GM12878 (cell line): Measurements from ENCODE around the gene COL23A1. TPM values are rescaled to one million over a fixed set of nuclear protein-coding genes. Genes with fewer than 3 reads are reported as not detected.
A peak's percentile ranks its signal among the peaks of the same experiment; 100 is the strongest.

Source experiments
- ATAC-seq: fragments of 200-7000 bp; cut with Tn5 transposase; 3 replicates; pipeline ENCODE4 v1.9.1; 2020; ENCODE audit warnings: mild to moderate bottlenecking, moderate library complexity
- BruUV-seq: library from RNA; stranded (reverse); fragments of 400-500 nt; replicated peaks from 2 replicates; lab custom pipeline; 2021; lab: Mats Ljungman, UMichigan
- CTCF ChIA-PET: fragments of 300-600 bp; sonication (Branson Sonifier 250); formaldehyde crosslinking; extraction: SDS; loops from one replicate; lab custom pipeline; 2021; ENCODE audit warnings: inconsistent platforms; lab: Yijun Ruan, JAX
- POLR2A ChIA-PET: fragments of 350-600 bp; formaldehyde crosslinking; extraction: SDS; loops from one replicate; lab custom pipeline; 2021; ENCODE audit warnings: inconsistent platforms; lab: Charles Lee
- RAD21 ChIA-PET: fragments of 300-600 bp; sonication (Branson Sonifier 250); formaldehyde crosslinking; loops from one replicate; lab custom pipeline; 2023; ENCODE audit warnings: antibody characterized with exemption; ENCODE audit not compliant: unreplicated experiment; lab: Charles Lee
- SMC1A ChIA-PET: fragments of 300-600 bp; sonication (Branson Sonifier 250); formaldehyde crosslinking; loops from one replicate; lab custom pipeline; 2023; ENCODE audit not compliant: unreplicated experiment, uncharacterized antibody; lab: Charles Lee
- DNase-seq: peaks from one replicate; pipeline ENCODE4 v3.0.0-alpha.2; 2011; ENCODE audit warnings: low read depth, low spot score
- FAIRE-seq: peaks from 3 replicates; lab custom pipeline; 2011; peaks lifted over from hg19 to GRCh38; lab: Jason Lieb, UNC
- H2AFZ ChIP-seq: 2 replicates; pipeline ENCODE4 v1.6.0; 2011; ENCODE audit warnings: low read depth, low read length, control low read depth; ENCODE audit not compliant: control insufficient read depth
- H3K27ac ChIP-seq: 2 replicates; pipeline ENCODE4 v1.5.1; 2011; ENCODE audit warnings: control low read depth; ENCODE audit not compliant: control insufficient read depth, insufficient read depth
- H3K27me3 ChIP-seq, 2 experiments: replicated peaks in 1 of 2; 2 replicates each; pipeline versions ENCODE4 v1.6.0 to v1.6.1; 2011; ENCODE audit warnings: low read length in 1 of 2; ENCODE audit not compliant: control insufficient read depth in 2 of 2, insufficient read depth in 2 of 2
- H3K36me3 ChIP-seq, 2 experiments: 2 replicates each; pipeline ENCODE4 v1.5.1; 2011; ENCODE audit warnings: low read length in 1 of 2; ENCODE audit not compliant: control insufficient read depth in 2 of 2, insufficient read depth in 2 of 2
- H3K4me1 ChIP-seq: 2 replicates; pipeline ENCODE4 v1.6.1; 2011; ENCODE audit warnings: mild to moderate bottlenecking, low read length, moderate library complexity, mixed read lengths; ENCODE audit not compliant: control insufficient read depth, insufficient read depth
- H3K4me2 ChIP-seq: 2 replicates; pipeline ENCODE4 v1.6.0; 2011; ENCODE audit warnings: control low read depth; ENCODE audit not compliant: control insufficient read depth, insufficient read depth
- H3K4me3 ChIP-seq: fragments of 200-600 bp; sonication (generic); 2 replicates; pipeline ENCODE4 v1.5.1; 2016
- H3K79me2 ChIP-seq: 2 replicates; pipeline ENCODE4 v1.6.0; 2011; ENCODE audit warnings: low read length; ENCODE audit not compliant: control insufficient read depth, insufficient read depth
- H3K9ac ChIP-seq: 2 replicates; pipeline ENCODE4 v1.8.0; 2011; ENCODE audit warnings: low read length, control low read depth, mixed read lengths; ENCODE audit not compliant: control insufficient read depth, insufficient read depth
- H3K9me3 ChIP-seq: replicated peaks from 3 replicates; pipeline ENCODE4 v1.5.1; 2011; ENCODE audit warnings: mild to moderate bottlenecking, low read length; ENCODE audit not compliant: control insufficient read depth, insufficient read depth
- H4K20me1 ChIP-seq: 2 replicates; pipeline ENCODE4 v1.6.0; 2011; ENCODE audit not compliant: control insufficient read depth, insufficient read depth
- CEBPB ChIP-seq, 2 experiments: fragments of 150-350 bp in 1 of 2; IDR thresholded peaks; 2 replicates each; pipeline ENCODE4 v1.6.1; 2012 to 2014; ENCODE audit warnings: low read depth in 2 of 2, low read length in 2 of 2, borderline replicate concordance in 1 of 2, inconsistent platforms in 1 of 2
- CHD4 ChIP-seq: fragments of 200-600 bp; sonication (generic); IDR thresholded peaks from 2 replicates; pipeline ENCODE4 v1.6.1; 2016; ENCODE audit warnings: mild to moderate bottlenecking
- EED ChIP-seq: sonication (generic); IDR thresholded peaks from 2 replicates; pipeline ENCODE4 v1.6.1; 2016; ENCODE audit warnings: antibody characterized with exemption, low read depth
- EP300 ChIP-seq, 2 experiments: fragments of 150-350 bp in 1 of 2; IDR thresholded peaks; 2 replicates each; pipeline ENCODE4 v1.6.1; 2011 to 2012; ENCODE audit warnings: low read depth in 2 of 2, low read length in 2 of 2, borderline replicate concordance in 1 of 2, improper control_type of control experiment in 1 of 2, inconsistent platforms in 1 of 2; ENCODE audit not compliant: control insufficient read depth in 1 of 2
- SMAD5 ChIP-seq: IDR thresholded peaks from 2 replicates; pipeline ENCODE4 v1.6.1; 2016; ENCODE audit warnings: antibody characterized with exemption, low read depth
- WGBS: methylation state at CpG from one replicate; pipeline ENCODE4 v1.1.6; 2016; ENCODE audit warnings: low lambda C conversion rate; ENCODE audit not compliant: insufficient replicate concordance, insufficient coverage; ENCODE audit errors: missing lambda C conversion rate; 5-methylcytosine and 5-hydroxymethylcytosine counted together
- in situ Hi-C: fragments of 300-500 bp; cut with MboI; formaldehyde crosslinking; loops from 9 replicates; pipeline ENCODE4 v1.14.3; 2018; ENCODE audit warnings: mixed read lengths
- intact Hi-C: fragments of 100-400 bp; cut with micrococcal nuclease; formaldehyde crosslinking; loops from one replicate; pipeline ENCODE4 v1.14.2; 2022; ENCODE audit not compliant: unreplicated experiment
- polyA plus RNA-seq, 11 experiments: library from polyadenylated mRNA; depleted of rRNA in 4 of 11; unstranded in 6 of 11; stranded (reverse) in 5 of 11; fragments of >200 nt; fragmentation: Nextera tagmentation in 4 of 11; fragmentation: Illumina TruSeq in 1 of 11; extraction: Ambion mirVana in 4 of 11; extraction: Trizol in 1 of 11; gene quantifications; 1 replicate in 1 of 11; 2 replicates in 10 of 11; pipeline versions ENCODE4 v1.2.1 to v1.2.3, GENCODE V29; 2011 to 2016; ENCODE audit warnings: inconsistent platforms in 2 of 11, missing spikeins in 2 of 11, low read depth in 1 of 11
- total RNA-seq, 4 experiments: library from RNA; depleted of rRNA in 3 of 4; stranded (reverse); fragments of >200 nt in 3 of 4; fragmentation: Illumina TruSeq in 1 of 4; extraction: Trizol in 1 of 4; gene quantifications; 2 replicates each; pipeline versions ENCODE4 v1.2.1 to v1.2.3, GENCODE V29; 2013 to 2021

COL23A1 gene
- total and polyA plus RNA-seq, 10 of the 15 experiments (the other 5 are each of a cell fraction or from before 2014, with no cell fraction given) = 0.03 to 0.83 (median 0.09) TPM; not detected in 5

DNA sequence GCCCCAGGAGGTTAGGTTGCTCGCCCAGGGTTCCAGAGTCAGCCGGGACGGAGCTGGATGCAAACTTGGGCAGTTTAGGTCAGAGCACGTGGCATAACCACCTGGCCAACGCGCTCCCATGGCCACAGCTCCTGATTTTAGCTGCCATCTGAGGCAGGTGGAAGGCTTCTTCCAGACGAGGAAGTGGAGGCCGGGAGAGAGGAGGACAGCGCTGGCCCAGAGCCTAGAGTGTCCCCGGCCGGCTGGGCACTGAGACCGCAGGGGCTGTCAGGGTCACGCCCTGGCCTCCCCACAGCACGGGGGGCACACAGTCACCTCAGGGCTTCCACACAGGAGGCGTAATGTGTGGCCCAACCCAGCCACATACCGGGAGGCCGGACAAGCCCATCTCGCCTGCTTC is 341.4 kb downstream of the COL23A1 start (continued):
- TF ChIP-seq CEBPB (IDR thresholded peaks at IDR 0.05; ENCODE audit: borderline replicate concordance in 1 of 2, low read depth in 2 of 2, low read length in 2 of 2) (no peak), CHD4 (no peak)

DNA sequence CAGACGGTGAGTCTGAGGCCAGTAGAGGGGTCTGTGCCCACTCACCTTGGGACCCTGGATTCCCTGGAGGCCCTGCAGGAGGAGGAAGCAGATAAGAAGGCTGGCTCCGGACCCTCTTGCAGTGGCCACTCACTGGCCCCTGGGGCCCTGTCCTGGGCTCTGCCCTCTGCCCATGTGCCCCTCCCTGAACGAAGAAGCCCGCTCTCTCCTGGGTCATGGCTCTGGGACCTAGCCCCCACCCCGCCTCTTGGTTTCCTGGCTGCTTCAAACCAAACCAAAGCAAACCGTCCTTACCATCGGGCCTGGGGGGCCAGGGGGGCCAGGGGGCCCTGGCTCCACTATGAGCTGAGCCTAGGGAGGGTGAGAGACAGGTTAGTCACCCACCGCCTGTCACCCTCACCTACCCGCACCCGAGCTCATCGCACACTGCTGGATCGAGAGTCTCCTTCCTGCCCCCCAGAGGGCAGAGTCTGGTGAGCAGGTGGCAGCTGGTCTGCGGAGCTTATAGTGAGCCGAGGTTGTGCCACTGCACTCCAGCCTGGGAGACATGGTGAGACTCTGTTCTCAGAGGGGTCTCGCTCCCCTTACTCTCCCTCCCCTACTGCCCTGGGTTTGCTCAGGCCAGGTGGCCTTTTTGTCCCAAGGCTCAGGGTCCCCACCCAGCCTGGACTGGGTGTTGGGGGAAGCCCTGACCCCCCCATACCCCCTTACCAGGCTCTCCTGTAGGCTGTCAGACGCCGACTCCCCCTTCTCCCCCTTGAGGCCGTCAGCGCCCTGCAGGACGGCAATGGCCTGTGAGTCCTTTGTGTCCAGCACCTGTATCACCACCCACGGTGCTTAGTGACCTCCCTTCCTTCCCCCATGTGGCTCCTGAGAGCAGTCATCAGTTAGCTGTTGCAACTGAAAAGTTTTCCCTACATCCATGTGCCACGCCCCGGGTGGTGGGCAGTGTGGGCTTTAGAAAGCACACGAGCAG is 342.4 kb downstream of the COL23A1 start:
- Histone ChIP-seq H4K20me1 (no peaks in the 10 kb centered on the region), H3K4me3 (no peak overlapping the region), H3K27ac (no peak overlapping the region), H3K4me1 (peaks cover 13% of the 10 kb centered on the region), H3K79me2 (no peaks in the 10 kb centered on the region), H3K36me3 (no peaks in the 10 kb centered on the region), H3K27me3 (no peaks in the 10 kb centered on the region), H2AFZ (no peak overlapping the region), H3K9ac (no peak overlapping the region), H3K9me3 (no peaks in the 10 kb centered on the region), H3K4me2 (no peak overlapping the region)
- in situ Hi-C loops (no loop called here), intact Hi-C loops (no loop called here)
- 58% methylated on average over 23 of the region's 24 CpGs for WGBS
- TF ChIP-seq EED = no peak
- TF ChIP-seq SMAD5 = no peak
- TF ChIP-seq EP300 (IDR thresholded peaks at IDR 0.05; ENCODE audit: borderline replicate concordance in 1 of 2, control insufficient read depth in 1 of 2, low read depth in 2 of 2, low read length in 2 of 2) = no peak
- FAIRE-seq (no peak), ATAC-seq (peak; percentile 61; the same call in 2 of the 3 replicates), DNase-seq (no peak)
- SMC1A ChIA-PET = no interaction called here
- POLR2A ChIA-PET = no interaction called here
- BruUV-seq = no TSS peak
- CTCF ChIA-PET = no interaction called here
- RAD21 ChIA-PET = no interaction called here
